ENCODE measurements around the gene ABLIM2.

The ABLIM2 gene

DNA sequence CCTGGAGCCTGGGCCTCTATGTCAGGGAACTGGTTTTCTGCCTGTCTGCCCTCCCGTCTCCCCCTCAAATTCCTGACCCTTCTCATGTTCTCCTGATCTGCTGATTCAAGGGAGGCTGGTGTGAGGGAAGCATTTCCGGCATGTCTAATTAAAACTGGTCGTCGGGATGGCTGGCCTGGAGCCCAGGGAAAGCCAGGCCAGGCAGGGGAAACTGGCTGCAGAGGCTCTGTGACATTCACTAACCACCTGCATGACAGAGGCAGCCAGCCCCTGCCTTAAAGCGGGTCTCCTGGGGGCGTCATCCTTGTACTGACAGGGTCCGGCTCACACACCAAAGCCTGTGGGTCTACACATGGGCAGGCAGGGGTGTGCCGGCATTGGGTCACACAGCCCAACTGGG lies 35.2 kb downstream of the ABLIM2 start:
- in situ Hi-C loops (cut with MboI; ENCODE audit: low sequenced_read_pairs), result no loop called here

DNA sequence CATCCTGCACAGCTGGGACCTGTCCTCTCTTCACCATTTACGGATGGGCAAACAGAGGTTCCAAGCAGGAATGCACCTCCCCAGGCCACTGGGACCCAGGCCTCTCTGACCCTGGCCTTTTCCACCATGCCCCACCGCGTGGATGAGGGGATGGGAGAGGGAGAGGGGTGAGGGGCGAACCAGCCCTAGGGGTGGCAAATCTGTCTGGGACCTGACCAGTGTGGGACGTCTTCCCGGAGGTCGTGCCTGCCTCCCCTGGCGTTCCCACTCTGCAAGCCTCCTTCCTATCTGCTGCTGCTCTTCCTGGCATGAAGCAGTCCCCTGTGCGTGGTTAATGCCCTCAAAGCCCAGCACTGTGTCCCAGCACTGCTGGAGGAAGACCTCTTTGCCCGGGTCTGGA lies 35.9 kb downstream of the ABLIM2 start:
- in situ Hi-C loops (cut with MboI; ENCODE audit: low sequenced_read_pairs), result no loop called here

DNA sequence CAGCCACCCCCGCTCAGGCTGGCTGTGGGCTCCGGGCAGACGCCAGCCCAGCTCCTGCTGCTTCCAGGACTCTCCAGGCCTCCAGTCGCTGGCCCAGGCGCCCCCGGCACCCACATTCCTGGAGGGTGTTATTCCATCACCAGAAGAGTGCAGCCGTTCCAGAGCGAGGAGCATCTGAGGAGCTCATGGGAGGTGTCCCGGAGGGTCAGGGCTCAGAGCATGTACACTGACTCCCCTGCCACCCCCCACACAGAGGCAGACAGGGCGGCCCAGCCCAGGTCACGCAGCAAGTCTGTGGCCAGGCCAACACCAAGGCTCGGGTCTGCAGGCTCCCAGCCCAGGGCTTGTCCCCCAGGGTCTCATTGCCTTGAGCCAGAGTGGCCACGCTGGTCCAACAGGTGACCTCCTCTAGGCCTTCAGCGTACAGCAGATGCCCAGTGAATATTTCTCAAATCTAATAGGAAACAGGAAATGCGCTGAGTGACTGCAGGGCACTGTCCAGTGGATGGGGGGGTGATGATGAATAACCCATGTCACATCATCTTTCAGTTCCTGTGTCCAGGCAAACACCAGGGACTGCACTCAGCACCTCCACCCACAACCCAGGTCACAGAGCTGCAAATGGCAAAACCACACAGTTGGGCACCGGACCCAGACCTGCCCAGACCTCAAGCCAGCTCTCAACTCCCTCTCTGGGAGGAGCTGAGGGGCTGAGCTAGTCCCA lies 37.2 kb downstream of the ABLIM2 start:
- in situ Hi-C loops (cut with MboI; ENCODE audit: low sequenced_read_pairs), result no loop called here

DNA sequence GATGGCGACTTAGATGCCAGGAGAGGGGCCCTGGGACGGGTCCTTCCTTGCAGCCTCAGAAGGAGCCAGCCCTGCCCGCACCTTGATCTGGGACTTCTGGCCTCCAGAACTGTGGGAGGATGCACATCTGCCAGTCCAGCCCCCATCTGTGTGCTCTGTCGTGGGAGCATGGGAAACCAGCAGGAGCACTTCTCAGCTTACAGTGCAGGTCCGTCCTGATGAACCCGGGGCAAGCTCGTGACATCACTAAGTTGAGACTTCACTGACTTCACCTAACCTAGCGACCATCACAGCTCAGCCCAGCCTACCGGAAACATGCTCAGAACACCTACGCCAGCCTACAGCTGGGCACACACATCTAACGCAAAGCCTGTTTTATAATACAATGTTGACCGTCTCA lies 38.1 kb downstream of the ABLIM2 start:
- in situ Hi-C loops (cut with MboI; ENCODE audit: low sequenced_read_pairs), result no loop called here

DNA sequence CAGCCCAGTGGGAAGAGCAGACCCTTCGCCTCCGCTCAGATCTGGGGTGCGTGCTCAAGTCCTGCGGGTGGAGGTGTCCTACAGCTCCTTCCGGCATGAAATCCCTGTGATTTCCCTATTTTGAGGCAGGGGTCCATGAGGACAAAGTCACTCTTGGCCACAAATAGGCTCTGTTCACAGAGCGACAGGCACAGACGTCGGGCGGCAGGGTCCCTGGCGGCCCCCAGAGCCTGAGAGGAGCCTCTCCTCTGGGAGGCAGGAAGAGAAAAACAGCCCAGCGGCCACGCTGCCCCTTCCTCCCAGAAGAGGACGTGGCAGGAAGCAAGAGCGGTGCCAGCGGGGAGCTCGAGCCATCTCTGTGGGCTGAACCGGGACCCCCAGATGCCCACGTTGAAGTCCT lies 38.7 kb downstream of the ABLIM2 start:
- in situ Hi-C loops (cut with MboI; ENCODE audit: low sequenced_read_pairs), result no loop called here

DNA sequence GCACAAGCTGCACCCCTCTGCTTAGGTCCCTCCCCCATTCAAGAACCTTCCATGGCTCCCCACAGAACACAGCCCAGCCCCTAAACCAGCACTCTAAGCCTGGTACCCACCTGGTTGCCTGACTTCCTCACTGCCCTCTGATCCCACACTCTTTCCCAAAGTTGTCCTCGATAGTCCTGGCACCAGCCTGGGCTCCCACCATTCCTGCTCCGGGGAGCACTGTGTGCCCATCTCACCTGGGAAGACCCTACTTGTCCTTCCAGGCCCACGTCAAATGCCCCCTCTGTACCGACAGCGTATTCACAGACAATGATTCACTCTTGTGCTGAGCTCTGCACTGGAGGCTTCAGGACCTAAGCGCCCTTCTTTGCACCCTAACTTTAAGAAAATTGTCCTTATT lies 40.1 kb downstream of the ABLIM2 start:
- in situ Hi-C loops (cut with MboI; ENCODE audit: low sequenced_read_pairs), result no loop called here

DNA sequence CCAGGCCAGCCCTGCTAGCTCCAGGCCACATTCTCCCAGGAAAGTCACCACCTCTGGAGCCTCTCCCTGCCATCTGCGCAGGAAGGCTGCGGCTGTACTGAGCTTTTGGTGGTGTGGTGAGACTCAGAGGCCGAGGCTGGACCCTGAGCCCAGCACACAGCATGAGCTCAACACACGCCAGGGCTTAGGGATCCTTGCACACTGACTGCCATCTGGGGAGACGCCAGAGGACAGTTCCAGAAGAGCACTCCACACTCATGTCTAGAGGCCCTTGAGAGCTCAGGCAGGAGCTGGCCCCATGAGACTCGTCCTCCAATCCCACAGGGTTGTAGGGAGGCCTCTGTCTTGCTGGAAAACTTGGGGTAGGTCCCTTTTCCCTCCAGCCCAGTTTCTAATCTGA lies 40.6 kb downstream of the ABLIM2 start:
- in situ Hi-C loops (cut with MboI; ENCODE audit: low sequenced_read_pairs), result no loop called here

DNA sequence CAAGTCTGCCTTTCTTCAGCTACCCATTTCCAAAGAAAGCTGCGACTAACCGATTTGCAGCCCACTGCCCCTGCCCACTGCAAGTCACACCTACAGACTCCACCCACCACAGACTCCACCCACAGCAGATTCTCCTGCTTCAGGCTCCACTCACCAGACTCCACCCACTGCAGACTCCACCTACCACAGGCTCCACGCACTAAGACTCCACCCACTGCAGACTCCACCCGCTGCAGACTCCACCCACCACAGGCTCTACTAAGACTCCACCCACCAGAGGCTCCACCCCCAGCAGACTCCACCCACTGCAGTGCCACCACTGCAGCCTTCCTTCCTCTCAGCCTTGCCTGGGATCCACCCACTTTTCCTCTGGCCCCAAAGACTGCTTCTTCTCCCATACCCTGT lies 41.3 kb downstream of the ABLIM2 start:
- in situ Hi-C loops (cut with MboI; ENCODE audit: low sequenced_read_pairs), result no loop called here

DNA sequence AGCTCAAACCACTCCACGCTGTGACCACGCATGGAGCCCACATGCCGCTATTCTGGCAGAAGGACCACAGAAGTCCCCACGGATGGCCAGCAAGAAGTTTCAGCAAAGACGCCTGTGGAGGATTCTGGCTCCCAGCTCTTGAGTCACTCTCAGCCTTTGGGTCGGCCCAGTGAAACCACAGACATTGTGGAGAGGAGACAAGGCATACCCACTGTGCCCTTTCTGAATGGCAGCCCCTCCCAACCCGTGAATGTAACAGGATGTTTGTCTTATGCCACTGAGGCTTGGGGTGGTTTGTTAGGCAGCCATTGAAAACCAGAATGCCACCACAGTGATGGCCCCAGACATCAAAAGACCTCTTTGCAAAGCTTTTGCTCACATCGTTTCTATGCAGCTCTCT lies 42.7 kb downstream of the ABLIM2 start:
- in situ Hi-C loops (cut with MboI; ENCODE audit: low sequenced_read_pairs), result no loop called here

DNA sequence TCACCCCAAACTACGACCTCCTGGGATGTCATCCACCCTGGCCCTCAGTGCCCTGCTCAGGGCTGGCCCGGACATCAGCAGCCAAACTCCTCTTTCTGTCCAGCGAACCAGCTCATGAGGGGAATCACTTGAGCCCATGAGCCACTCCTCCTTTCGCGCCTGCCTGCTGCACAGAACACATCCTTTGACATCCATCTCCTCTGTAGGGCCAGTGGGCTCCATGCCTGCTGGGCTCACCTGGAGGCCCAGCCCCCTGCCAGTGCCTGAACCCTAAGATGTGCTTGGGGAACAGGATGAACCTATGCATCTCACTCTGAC lies 43.5 kb downstream of the ABLIM2 start:
- in situ Hi-C loops (cut with MboI; ENCODE audit: low sequenced_read_pairs), result no loop called here

DNA sequence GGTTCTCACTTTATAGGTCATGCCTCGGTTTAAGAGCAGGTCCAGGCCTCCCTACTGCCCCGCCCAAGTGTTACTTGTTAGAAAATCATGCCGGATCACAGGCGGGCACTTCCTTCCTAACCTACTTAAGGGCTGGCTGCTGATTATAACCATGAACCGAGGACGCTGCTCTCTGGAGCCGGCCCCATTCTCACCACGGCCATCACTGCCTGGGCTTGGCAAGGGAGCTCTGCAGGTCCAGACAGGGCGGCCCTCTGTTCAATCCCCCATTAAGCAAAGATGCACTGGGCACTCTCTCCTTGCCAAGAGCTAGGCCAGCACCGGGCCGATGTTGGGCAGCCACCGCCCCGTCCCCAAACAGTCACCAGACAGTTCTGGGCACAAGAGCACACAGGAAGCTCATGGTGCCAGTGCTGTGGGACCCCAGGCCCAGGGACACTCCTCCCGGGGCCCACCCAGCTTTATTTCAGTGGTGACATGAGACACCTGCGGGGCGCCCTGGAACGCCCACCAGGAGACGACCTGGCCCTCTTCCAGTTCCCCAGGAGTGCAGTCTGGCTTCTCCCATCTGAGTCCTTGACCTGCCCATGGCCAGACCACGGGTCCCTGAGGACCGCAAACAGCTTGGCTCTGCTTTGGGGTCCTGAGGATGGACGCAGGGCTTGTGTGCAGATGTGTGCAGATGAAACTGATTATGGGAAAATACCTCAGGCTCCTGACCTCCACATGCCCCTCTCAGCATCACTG lies 44.0 kb downstream of the ABLIM2 start:
- in situ Hi-C loops (cut with MboI; ENCODE audit: low sequenced_read_pairs), result no loop called here

DNA sequence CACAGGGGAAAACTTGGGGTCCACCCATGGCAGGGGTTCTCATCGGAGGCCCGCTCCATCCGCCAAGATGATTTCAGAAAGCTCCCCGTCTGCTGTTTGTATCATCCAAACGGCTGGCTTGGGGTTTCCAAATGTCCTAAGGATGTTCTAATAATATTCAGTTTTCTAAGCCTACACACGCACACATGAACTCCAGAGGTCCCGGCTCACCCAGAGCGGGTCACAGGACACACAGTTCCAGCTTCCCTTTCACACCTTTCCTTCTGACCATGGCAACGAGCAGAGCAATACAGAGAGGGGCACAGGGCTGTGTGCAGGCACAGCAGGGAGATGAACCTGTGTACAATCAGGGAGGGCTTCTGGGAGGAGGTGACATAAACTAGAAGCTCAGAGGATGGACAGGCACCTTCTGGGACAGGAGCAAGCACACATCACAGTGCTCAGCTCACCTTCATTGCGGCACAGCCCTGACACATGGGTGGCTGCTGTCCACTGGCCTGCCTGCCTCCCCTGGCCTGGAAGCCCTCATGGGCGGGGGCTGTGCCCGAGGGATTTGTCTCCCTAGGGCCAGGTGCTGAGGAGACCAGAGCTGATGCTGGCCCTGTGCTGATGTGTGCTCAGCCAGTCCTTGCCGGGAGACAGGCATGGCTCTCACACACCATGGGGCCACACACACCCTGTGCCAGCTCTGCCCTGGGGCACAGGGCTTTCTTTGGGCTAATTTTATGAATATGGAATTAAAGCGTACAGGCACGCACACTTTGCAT lies 44.8 kb downstream of the ABLIM2 start:
- in situ Hi-C loops (cut with MboI; ENCODE audit: low sequenced_read_pairs), result no loop called here

DNA sequence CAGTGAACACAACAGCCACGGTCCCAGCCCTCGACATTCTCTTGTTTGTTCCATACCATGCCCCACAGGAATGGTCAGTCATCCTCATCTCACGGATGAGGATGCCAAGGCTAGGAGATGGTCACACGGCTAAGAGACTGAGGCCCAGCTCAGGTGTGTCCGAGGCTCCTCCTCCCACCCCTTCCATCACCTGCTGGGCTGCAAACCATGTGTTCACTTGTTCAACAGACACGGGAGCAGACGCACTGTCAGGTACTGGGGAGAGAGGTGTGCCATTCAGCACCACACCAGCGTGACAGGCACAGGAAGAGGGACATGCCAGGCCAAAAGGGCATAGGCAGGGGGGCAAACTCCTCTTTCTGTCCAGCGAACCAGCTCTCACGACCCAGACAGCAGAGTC lies 45.9 kb downstream of the ABLIM2 start:
- in situ Hi-C loops (cut with MboI; ENCODE audit: low sequenced_read_pairs), result no loop called here

DNA sequence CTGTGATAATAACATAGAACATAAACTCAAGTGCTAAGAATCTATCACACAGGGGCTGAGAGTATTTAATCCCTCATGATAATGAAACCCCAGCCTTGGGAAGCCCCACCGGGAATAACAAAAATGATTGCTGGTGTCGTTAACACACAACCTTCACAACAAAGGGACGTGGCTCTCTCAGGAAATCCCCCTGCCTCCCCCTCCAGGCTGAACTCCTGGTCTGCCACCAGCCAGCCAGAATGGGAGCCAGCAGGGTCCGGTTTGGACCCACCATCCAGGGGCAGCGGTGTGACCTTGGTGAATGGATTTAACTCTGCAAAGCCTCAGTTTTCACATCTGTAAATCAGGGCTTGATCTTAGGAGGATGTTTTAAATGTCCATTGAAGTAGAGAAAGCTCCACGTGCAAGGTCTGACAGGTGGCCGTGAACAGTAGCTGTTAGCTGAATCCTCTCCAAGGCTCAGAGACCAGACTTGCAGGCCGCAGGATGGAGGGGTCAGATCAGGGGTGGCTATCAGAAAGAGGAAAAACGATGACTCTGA lies 46.5 kb downstream of the ABLIM2 start:
- in situ Hi-C loops (cut with MboI; ENCODE audit: low sequenced_read_pairs), result no loop called here

DNA sequence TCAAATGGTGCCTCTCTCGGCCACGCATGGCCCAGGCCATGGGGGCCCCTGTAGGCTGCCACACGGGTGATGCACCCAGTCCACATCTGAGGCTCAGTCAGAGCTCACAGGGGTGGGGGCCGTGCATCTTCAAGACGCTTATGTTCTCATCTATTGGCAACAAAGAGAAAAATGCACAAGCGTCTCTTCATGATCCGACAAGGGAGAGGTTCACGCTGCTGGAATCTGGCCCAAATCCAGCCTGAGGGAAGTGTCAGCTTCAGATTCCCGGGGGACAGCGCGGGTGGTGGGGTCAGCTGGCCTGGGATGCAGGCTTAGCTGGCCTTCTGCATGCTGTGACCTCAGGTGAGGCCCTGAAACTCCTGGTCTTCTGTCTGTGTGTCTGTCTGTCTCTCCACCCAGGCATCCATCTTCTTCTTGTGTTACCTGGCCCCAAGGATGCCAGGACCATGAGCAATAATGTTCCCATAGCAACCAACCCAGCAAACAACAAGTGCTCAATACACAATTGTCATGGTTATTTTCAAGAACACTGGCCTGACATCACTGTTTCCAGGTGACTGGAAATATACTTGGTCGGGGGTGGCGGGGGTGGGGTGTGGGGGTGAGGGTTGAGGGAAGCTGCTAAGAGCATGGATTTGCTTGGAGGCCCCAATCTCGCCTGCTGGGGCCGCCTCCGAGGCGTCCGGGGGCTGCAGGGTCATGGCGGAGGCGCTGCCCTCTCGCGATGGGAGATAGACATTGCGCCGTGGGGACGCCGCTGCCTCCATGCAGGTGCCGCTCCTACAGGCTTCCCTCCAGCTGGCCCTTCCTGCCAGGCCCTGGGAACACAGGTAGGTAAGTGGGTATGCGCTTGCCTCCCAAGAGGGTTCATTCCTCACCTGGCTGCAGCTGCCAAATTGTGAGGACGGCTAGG lies 48.3 kb downstream of the ABLIM2 start:
- in situ Hi-C loops (cut with MboI; ENCODE audit: low sequenced_read_pairs), result no loop called here

DNA sequence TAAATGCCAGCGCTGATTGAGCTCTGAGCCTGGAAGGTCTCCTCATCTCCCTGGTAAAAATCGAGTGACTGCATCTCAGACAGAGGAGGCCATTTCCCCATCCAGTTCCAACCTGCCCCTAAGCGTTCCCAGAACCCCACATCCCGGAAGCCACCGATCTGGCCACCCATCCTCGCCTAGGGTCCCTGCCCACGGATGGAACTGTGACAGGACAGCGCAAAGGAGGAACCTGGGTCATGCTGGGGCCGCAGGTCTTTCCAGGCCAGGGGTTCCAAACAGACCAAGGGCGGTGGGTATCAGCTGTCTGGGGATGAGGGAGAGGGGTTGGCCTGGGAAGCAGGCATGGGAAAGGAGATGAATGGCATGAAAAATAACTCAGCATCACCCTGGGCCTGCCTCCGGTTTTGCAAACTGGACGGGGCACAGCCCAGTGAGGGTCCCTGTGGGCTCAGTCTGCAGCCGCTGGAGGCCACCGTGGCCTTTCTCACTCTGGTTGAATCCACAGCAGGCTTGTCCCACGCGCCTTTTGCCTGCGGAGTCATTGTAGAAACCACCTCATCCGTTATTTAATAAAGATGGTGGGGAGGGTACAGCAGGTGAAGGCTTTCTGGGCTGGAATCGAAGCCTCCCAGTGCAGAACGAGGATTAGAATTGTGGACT lies 49.1 kb downstream of the ABLIM2 start:
- in situ Hi-C loops (cut with MboI; ENCODE audit: low sequenced_read_pairs), result no loop called here

DNA sequence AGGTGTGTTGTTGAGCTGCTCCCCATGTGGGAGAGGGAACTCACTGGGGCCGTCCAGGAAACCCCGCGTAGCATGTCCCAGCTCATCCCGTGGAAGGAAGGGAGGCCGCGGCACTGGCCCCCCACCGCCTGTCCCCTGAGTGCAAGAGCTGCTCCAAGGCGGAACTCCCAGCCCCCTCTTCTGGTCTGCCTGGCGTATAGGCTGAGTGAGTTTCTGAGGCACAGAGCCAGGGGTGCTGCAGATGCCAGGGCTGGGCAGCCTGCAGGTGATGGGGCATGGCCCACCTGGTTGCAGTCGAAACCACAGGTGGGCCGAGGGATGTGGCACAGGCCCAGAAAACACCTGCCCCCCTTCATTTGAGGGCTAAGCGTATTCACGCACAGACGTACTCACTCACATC lies 49.6 kb downstream of the ABLIM2 start:
- in situ Hi-C loops (cut with MboI; ENCODE audit: low sequenced_read_pairs), result no loop called here

DNA sequence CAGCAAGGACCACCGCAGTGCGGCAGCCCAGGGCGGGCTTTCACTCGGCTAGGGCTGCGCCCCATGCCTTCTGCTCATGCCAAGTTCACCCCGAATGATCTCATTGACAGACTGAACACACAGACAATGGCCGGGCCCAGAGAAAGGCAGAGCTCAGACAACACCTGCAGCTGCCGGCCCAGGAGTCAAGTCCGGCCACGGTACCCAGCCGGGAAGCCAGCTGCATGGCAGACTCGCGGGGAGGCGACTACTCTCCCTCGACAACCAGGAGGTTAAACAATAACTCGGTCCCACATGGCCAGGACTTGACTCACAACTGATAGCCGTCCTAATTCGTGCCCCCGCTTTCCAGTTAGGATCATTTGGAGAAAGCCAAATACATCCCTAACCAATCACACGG lies 50.4 kb downstream of the ABLIM2 start:
- in situ Hi-C loops (cut with MboI; ENCODE audit: low sequenced_read_pairs), result no loop called here

DNA sequence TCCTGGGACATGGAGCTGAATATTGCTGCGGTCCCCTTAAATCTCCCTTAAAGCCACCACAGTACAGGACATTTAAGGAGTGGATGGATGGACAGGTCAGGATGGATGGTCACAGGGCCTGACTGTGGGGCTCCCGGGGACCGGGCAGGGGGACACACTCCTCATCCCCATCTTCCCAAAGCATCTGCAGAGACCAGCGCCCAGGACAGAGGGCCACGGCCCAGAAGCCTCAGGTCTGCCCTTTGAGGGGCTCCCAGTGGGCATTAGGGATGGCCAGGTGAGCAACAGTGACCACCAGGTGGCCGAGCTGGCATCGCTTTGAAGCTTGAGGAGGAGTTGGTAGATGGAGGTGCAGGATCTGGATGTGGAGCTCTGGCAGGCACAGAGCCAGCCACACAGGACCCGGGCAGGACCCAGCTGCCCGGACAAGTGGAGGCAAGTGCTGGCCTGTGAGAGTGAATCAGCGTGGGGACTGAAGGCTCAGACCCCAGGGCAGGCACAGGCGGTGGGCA lies 51.4 kb downstream of the ABLIM2 start:
- in situ Hi-C loops (cut with MboI; ENCODE audit: low sequenced_read_pairs), result no loop called here

DNA sequence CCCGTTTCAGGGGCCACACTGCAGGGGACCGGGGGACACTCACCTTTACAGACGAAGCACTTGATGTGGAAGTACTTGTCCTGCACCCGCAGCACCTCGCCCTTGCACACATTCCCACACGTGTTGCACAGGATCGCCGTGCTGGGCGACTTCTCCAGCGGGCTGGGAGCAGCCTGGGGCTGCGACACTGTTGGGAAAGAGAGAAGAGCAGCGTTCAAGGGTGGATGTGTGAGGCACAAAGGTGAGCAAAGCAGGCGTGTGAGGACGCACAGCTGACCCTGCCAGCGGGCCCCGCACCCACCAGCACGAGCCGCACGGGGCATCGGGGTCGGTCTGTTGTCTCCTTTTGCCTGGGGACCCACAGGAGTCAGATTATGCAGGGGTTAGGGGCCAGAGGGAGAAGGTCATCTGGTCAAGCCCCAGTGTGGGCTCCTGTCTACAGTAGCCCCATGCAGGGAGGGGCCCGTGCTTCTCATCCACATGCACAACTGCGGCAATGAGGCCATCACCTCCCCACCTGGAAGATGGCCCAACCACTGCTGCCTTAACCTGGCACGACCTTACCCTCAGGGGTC lies 52.1 kb downstream of the ABLIM2 start:
- in situ Hi-C loops (cut with MboI; ENCODE audit: low sequenced_read_pairs), result no loop called here

All from HL-60/S4 treated with phorbol 12-myristate 13-acetate at 8.2 ng/mL for 4 days and 3 days (cell line).